ENCODE measurements around the gene LDLRAD4. TPM values are rescaled to one million over a fixed set of nuclear protein-coding genes. Genes with fewer than 3 reads are reported as not detected.

Gene LDLRAD4
- total and polyA plus RNA-seq, 8 donors = 14.1 to 26.6 (median 18.8) TPM

- Histone ChIP-seq H3K27ac (no peak overlapping the region), H3K27me3 (no peaks in the 10 kb centered on the region), H3K4me3 (no peak overlapping the region), H3K36me3 (no peaks in the 10 kb centered on the region), H3K9me3 (no peaks in the 10 kb centered on the region), H3K4me1 (peaks cover 4 to 48% of the 10 kb centered on the region in 2 donors)
- no peak for TF ChIP-seq CTCF (IDR thresholded peaks at IDR 0.05)
- ATAC-seq (no peak), DNase-seq (no peak)
- intact Hi-C loops (cut with DNase I) = no loop called here
Measured at GRCh38 chr18:13376841-13377351, 158.3 kb downstream of the LDLRAD4 start.

GRCh38 chr18:13377496-13377895 lies 158.9 kb downstream of the LDLRAD4 start:
- Histone ChIP-seq H3K36me3 (no peaks in the 10 kb centered on the region), H3K27me3 (no peaks in the 10 kb centered on the region), H3K4me1 (peaks cover 8 to 51% of the 10 kb centered on the region in 2 donors), H3K4me3 (no peak overlapping the region), H3K9me3 (no peaks in the 10 kb centered on the region), H3K27ac (no peak overlapping the region)
- TF ChIP-seq CTCF (IDR thresholded peaks at IDR 0.05) = no peak
- ATAC-seq (no peak), DNase-seq (no peak)
- intact Hi-C loops (cut with DNase I) = no loop called here

DNA sequence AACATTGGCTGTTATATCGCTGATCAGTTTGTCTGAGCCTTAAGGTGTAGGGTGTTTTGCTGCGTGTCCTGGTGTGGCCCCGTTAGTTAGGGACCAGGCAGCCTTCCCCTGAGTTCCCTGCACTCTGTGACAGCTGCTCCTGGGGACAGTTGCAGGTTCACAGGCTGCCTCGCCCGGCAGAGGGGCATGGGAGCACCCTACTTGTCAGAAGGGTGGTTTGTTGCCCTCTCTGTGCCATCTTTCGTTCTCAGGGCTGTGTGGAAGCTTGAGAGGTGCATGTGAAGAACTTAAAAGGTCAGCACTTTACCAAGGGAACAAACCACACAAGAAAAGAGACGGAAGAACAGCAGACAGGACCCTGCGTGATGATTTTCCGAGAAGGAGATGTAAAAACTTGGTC lies 159.6 kb downstream of the LDLRAD4 start:
- H3K27me3 ChIP-seq = no peaks in the 10 kb centered on the region
- no peak overlapping the region for H3K27ac ChIP-seq
- TF ChIP-seq CTCF (IDR thresholded peaks at IDR 0.05) = no peak
- no peak overlapping the region for H3K4me3 ChIP-seq
- intact Hi-C loops (cut with DNase I) = no loop called here
- no peaks in the 10 kb centered on the region for H3K36me3 ChIP-seq
- no peaks in the 10 kb centered on the region for H3K9me3 ChIP-seq
- ATAC-seq (no peak), DNase-seq (no peak)
- H3K4me1 ChIP-seq = peaks cover 15 to 57% of the 10 kb centered on the region in 2 donors

DNA sequence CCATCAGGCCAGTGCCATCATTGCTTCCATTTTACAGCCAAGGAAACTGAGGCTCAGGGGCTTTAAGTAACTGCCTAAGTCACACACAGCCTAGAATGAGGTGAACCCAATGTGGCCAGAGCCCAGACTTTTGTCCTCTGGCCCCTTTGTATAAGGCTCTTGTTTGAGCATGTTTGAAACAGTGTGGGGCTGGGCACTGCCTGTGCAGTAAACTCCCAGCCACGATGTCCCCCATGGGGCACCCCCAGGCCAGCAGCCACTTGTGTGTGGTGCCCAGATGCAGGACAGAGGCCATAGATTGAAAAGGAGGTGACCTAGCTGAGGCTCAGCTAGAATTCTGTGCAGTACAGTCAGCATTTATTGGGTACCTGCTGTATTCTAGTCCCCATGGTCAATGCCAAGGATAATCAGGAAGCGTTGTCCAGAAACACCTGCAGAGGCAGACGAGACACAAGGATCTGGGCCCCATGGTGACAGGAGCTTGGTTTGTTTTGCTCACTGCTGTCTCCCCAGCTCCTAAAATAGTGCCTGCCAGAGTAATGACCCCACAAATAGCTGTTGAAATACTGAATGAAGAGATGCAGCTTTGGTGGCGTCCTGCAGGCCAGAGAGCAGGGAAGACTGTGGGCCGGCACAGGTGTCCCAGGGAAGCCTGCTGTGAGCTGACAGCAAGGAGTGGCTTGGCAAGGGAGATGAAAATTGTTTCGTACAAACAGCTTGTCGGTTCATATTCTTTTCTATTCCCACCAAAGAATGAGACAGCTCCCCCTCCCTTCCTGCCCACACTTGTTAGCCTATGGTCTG lies 160.7 kb downstream of the LDLRAD4 start:
- no peak overlapping the region for H3K4me3 ChIP-seq
- intact Hi-C loops (cut with DNase I) = no loop called here
- H3K4me1 ChIP-seq = peaks cover 15 to 58% of the 10 kb centered on the region in 2 donors
- TF ChIP-seq CTCF (IDR thresholded peaks at IDR 0.05) = no peak
- no peak for ATAC-seq
- H3K36me3 ChIP-seq = no peaks in the 10 kb centered on the region
- H3K27ac ChIP-seq = no peak overlapping the region
- no peaks in the 10 kb centered on the region for H3K9me3 ChIP-seq
- no peak for DNase-seq
- no peaks in the 10 kb centered on the region for H3K27me3 ChIP-seq

DNA sequence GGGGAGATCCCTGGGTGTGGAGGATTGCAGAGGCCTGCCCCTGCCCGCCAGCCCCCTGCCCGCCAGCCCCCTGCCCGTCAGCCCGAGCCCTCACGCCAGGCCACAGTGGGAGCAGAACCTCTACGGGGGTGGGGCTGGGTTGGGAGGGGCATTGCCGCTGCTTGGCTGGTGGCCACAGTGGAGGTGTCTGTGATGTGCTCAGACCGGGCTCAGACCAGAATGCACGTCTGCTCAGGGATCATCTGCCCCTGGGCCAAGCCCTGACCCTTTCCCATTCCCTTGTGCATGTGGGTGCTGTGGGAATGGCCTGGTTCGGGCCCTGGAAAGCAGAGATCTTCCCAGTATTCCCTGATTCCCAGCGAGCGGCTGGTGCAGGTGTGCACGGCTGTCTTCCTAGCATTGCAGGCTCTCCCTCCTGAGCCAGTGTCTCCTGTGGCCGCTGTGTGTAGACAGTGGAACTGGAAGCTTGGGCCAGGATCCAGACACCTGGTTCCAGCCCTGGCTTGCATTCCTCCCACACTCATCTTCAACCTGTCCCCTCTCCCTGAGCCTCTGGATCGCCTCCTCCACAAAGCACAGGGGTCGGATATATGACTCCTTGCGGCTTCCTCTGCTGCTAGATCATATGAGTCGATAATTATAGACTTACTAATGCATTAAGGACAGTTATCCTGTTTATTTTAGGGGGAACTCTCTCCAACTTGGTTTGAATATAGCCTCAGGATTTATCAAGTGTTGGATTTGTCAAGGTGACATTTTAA lies 161.6 kb downstream of the LDLRAD4 start:
- intact Hi-C loops (cut with DNase I) = no loop called here
- ATAC-seq (no peak), DNase-seq (no peak)
- Histone ChIP-seq H3K4me3 (no peak overlapping the region), H3K4me1 (peaks cover 15 to 52% of the 10 kb centered on the region in 2 donors), H3K9me3 (no peaks in the 10 kb centered on the region), H3K36me3 (no peaks in the 10 kb centered on the region), H3K27ac (no peak overlapping the region), H3K27me3 (no peaks in the 10 kb centered on the region)
- no peak for TF ChIP-seq CTCF (IDR thresholded peaks at IDR 0.05)
